Measurements from ENCODE around the gene SOX6.

SOX6 gene

DNA sequence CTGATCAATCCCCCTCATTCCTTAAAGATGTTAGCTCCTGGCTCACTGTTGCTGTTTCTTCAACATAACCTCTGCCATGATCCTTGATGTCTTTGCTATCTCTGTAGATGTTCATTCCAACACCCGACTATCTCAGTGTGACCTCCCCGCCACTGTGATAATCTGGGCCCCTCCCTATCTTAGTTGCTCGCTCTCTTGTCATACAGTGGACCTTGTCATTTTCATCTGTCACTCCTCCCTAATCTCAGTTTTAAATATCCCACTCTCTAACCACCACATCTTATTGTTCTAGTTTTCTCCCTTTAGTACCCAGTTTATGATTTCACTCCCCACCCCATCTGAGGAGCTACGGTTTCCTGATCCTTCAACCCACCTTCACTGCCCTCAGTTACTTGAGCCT lies 379.2 kb downstream of the SOX6 start:
- Histone ChIP-seq H3K79me2 (ENCODE audit: insufficient read depth, low read depth) (no peaks in the 10 kb centered on the region), H2AFZ (ENCODE audit: low read depth) (no peak overlapping the region), H4K20me1 (ENCODE audit: insufficient read depth) (no peaks in the 10 kb centered on the region), H3K4me2 (no peak overlapping the region), H3K4me1 (ENCODE audit: low read depth, poor library complexity, severe bottlenecking) (no peaks in the 10 kb centered on the region), H3K9ac (no peak overlapping the region), H3K27me3 (ENCODE audit: insufficient read depth, low read depth) (no peaks in the 10 kb centered on the region), H3K27ac (no peak overlapping the region), H3K36me3 (ENCODE audit: insufficient read depth) (no peaks in the 10 kb centered on the region), H3K4me3 (IDR thresholded peaks at IDR 0.05; ENCODE audit: insufficient read depth, low read depth, low read length) (no peak overlapping the region)
- TF ChIP-seq CTCF (conservative IDR thresholded peaks at IDR 0.05; ENCODE audit: low read depth, low read length) = no peak

DNA sequence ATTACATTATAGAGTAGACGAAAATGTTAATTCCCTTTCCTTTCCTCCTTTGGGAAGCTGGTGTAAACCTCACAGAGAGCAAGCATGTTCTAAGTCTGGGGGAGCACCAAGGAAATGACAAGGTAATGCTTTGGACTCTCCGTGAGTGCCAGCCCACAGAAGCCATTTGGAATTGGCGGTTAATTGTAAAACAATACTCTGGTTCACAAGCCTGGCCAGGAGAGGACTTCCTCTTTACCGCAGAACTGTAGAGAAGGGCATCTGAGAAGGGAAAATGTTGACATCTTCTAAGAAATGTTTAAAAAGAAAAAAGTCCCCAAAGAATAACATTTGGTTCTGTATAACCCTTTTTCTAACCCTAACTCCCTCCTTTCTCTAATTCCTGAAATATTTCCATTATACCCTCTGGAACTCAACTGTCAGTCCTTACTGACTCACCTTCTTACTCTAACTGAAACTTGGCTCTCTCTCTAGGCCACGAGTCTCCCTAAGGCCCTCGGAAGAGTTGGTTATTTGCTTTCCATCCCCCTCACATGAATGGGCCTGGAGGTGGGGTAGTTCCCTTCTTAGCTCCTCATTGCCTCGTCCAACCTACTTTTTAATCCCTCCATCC lies 379.8 kb downstream of the SOX6 start:
- TF ChIP-seq CTCF (conservative IDR thresholded peaks at IDR 0.05; ENCODE audit: low read depth, low read length) = no peak
- Histone ChIP-seq H3K36me3 (ENCODE audit: insufficient read depth) (no peaks in the 10 kb centered on the region), H3K27me3 (ENCODE audit: insufficient read depth, low read depth) (no peaks in the 10 kb centered on the region), H3K4me2 (no peak overlapping the region), H3K9ac (no peak overlapping the region), H3K27ac (no peak overlapping the region), H3K4me3 (IDR thresholded peaks at IDR 0.05; ENCODE audit: insufficient read depth, low read depth, low read length) (no peak overlapping the region), H4K20me1 (ENCODE audit: insufficient read depth) (no peaks in the 10 kb centered on the region), H3K79me2 (ENCODE audit: insufficient read depth, low read depth) (no peaks in the 10 kb centered on the region), H3K4me1 (ENCODE audit: low read depth, poor library complexity, severe bottlenecking) (no peaks in the 10 kb centered on the region), H2AFZ (ENCODE audit: low read depth) (no peak overlapping the region)

DNA sequence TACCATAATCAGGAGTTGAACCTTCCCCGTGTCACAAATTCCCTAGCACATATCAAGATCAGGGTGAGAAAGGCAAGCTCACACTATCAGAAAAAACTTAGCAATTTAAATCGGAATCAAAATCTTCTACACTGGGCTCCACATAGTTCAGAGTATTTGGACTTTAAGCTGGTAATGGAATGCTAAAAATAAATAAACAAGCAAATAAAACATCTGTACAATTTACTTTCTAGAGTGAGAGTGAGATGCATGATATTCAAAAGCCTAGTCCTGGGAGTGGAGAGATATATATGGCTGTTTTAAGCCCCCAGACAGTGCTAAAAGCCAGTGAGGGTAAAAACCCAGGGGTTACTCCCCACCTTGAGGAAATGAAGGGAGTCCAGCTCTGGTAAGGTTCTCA lies 380.6 kb downstream of the SOX6 start:
- Histone ChIP-seq H2AFZ (ENCODE audit: low read depth) (no peak overlapping the region), H3K9ac (no peak overlapping the region), H3K4me1 (ENCODE audit: low read depth, poor library complexity, severe bottlenecking) (peaks cover 4% of the 10 kb centered on the region), H3K27me3 (ENCODE audit: insufficient read depth, low read depth) (no peaks in the 10 kb centered on the region), H3K4me3 (IDR thresholded peaks at IDR 0.05; ENCODE audit: insufficient read depth, low read depth, low read length) (no peak overlapping the region), H3K79me2 (ENCODE audit: insufficient read depth, low read depth) (no peaks in the 10 kb centered on the region), H4K20me1 (ENCODE audit: insufficient read depth) (no peaks in the 10 kb centered on the region), H3K36me3 (ENCODE audit: insufficient read depth) (no peaks in the 10 kb centered on the region), H3K4me2 (no peak overlapping the region), H3K27ac (no peak overlapping the region)
- TF ChIP-seq CTCF (conservative IDR thresholded peaks at IDR 0.05; ENCODE audit: low read depth, low read length) = no peak

- Histone ChIP-seq H3K79me2 (ENCODE audit: insufficient read depth, low read depth) (no peaks in the 10 kb centered on the region), H3K9ac (no peak overlapping the region), H3K36me3 (ENCODE audit: insufficient read depth) (no peaks in the 10 kb centered on the region), H2AFZ (ENCODE audit: low read depth) (no peak overlapping the region), H3K27ac (no peak overlapping the region), H3K4me1 (ENCODE audit: low read depth, poor library complexity, severe bottlenecking) (peaks cover 32% of the 10 kb centered on the region), H3K4me3 (IDR thresholded peaks at IDR 0.05; ENCODE audit: insufficient read depth, low read depth, low read length) (no peak overlapping the region), H3K27me3 (ENCODE audit: insufficient read depth, low read depth) (no peaks in the 10 kb centered on the region), H4K20me1 (ENCODE audit: insufficient read depth) (no peaks in the 10 kb centered on the region), H3K4me2 (no peak overlapping the region)
- no peak for TF ChIP-seq CTCF (conservative IDR thresholded peaks at IDR 0.05; ENCODE audit: low read depth, low read length)
Measured at GRCh38 chr11:15972838-15973237, 383.5 kb downstream of the SOX6 start.
